ENCODE measurements around the gene SHC2.

DNA sequence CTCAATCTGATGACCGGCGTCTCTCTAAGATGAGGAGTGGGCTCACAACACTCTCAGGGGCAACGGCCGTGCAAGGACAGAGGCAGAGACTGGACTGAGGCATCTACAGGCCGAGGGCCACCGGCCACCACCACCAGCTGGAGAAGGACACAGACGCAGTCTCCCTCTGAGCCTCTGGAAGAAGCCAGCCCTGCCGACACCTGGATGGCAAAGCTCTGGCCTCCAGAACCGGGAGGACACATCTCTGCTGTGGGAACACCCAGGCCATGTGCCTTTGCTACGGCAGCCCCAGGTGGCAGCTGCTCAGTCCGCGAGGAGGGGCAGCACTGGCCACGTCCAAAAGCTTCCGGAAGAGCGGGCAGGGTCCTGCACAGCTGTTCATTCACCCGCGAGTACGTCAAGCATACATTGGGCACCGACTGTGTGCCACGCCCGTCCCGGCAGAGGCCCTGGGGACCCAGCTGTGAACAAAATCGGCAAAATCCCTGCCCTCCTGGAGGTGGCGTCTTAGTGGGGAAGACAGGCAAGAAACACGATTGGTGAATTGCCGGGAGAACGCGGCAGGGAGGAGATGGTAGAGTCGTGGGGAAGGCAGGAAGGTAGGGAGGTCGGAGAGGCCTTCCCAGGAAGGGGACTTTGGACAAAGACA, 69.0 kb downstream of the SHC2 start:
- no peak for TF ChIP-seq CTCF (IDR thresholded peaks at IDR 0.05; ENCODE audit: low read depth, low read length, poor library complexity, severe bottlenecking)
- TF ChIP-seq EZH2phosphoT487 (IDR thresholded peaks at IDR 0.05; ENCODE audit: borderline replicate concordance, low read length) = no peak
